Right lobe of liver (tissue), 4 donors: ENCODE data around the gene ADORA1.

ENCODE experiments used
- POLR2A ChIP-seq: fragments of 450-650 bp; IDR thresholded peaks from one replicate; pipeline ENCODE4 v1.6.1; 2017; ENCODE audit warnings: antibody characterized with exemption, mild to moderate bottlenecking
- TF ChIP-seq, protein P1 (sequence below), 4 donors: fragments of 200-600 bp in 3 of 4; fragments of 450-650 bp in 1 of 4; IDR thresholded peaks; one replicate each; pipeline versions ENCODE4 v1.5.1 to v1.8.0; 2016 to 2022; ENCODE audit warnings: antibody characterized with exemption in 4 of 4, mild to moderate bottlenecking in 2 of 4
- donor health status: DM: no; HTN: no; CAD: no.
- donor health status: DM: no; HTN: no; CAD: no.
- donor health status: DM: no; HTN: yes; CAD: no.

DNA sequence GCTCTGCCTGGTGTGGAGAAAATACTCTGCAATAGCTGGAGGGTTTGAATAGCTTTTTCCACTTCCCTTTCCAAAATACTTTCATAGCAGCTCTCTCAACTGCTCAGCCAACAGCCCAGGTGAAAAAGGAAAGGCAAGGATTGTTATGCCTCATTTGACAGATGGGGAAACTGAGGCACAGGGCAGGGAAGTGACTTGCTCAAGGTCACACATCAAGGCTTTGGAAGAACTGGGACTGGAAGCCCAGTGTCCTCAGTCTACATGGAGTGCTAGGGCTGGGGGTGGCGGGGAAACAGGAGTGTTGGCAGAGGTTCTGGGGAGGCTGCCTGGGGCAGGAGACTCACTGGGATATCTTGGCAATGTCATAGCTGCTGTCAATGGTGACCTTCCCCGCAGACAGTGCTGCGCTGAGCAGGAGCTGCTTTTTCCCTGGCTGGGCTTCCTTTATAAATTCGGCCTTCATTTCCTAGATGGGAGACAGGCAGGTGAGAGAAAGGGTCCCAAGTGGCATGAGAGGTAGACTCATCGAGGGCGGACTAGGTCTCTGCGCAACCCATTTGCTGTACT, 54.9 kb downstream of the ADORA1 start:
- no peak for TF ChIP-seq POLR2A
- TF ChIP-seq, protein P1, sequence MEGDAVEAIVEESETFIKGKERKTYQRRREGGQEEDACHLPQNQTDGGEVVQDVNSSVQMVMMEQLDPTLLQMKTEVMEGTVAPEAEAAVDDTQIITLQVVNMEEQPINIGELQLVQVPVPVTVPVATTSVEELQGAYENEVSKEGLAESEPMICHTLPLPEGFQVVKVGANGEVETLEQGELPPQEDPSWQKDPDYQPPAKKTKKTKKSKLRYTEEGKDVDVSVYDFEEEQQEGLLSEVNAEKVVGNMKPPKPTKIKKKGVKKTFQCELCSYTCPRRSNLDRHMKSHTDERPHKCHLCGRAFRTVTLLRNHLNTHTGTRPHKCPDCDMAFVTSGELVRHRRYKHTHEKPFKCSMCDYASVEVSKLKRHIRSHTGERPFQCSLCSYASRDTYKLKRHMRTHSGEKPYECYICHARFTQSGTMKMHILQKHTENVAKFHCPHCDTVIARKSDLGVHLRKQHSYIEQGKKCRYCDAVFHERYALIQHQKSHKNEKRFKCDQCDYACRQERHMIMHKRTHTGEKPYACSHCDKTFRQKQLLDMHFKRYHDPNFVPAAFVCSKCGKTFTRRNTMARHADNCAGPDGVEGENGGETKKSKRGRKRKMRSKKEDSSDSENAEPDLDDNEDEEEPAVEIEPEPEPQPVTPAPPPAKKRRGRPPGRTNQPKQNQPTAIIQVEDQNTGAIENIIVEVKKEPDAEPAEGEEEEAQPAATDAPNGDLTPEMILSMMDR (IDR thresholded peaks at IDR 0.05) = no peak
